ENCODE data around the gene CHN1.

Gene CHN1

DNA sequence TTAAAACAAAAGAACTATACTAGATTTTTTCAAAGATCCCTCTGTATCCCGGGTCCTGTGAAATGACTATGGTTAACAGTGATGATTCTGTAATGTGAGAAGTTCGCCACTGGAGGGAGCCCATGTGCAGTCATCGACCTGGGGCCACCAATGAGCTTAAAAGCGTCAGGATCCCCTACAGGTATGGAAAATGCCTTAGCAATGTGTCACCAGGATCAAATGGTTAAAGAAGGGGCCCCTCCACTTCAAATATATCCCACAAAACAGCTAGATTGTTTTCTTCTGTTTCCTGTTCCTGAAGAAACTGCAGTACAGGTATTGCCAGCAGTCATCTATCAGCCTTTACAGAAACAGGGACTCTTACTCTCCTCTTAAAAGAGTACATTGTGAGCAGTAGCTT is 256.2 kb downstream of the CHN1 start:
- H3K27me3 ChIP-seq (replicated peaks), result no peaks in the 10 kb centered on the region
- H3K27ac ChIP-seq, result no peak overlapping the region
- in situ Hi-C loops (cut with HindIII; ENCODE audit: low pct_ligation_motif_present, low sequenced_read_pairs), result no loop called here
- H3K36me3 ChIP-seq (replicated peaks), result no peaks in the 10 kb centered on the region
- H3K4me3 ChIP-seq (ENCODE audit: low read depth, low read length), result no peak overlapping the region
- TF ChIP-seq CTCF (IDR thresholded peaks at IDR 0.05; ENCODE audit: low read depth, low read length, missing control alignments), result peak; percentile 84
- DNase-seq, result peak; percentile 53

Measured in brain microvascular endothelial cell (primary cell).